HG02852 (cell line): ENCODE data around the gene HECTD3.
"Not testable (repeated sequence)": the region's sequence is repeated elsewhere in the genome, so short reads cannot be mapped to it uniquely, and the experiment has no call there.

ENCODE experiments used
- ATAC-seq: cut with Tn5 transposase; IDR thresholded peaks from one replicate; pipeline ENCODE4 v1.9.1; 2021; ENCODE audit warnings: mild to moderate bottlenecking, moderate library complexity; ENCODE audit not compliant: unreplicated experiment

The HECTD3 gene

GRCh38 chr1:44994309-44994898 is 16.7 kb downstream of the HECTD3 start:
- ATAC-seq: no peak

GRCh38 chr1:44988531-44989156 is 22.5 kb downstream of the HECTD3 start:
- no peak for ATAC-seq

GRCh38 chr1:44985747-44986359 is 25.3 kb downstream of the HECTD3 start:
- peak; percentile 5 for ATAC-seq

GRCh38 chr1:44977372-44977771 is 33.8 kb downstream of the HECTD3 start:
- not testable (repeated sequence) for ATAC-seq

- no peak for ATAC-seq
Observed at GRCh38 chr1:44976252-44976651, 34.9 kb downstream of the HECTD3 start.

GRCh38 chr1:44973645-44974044 is 37.5 kb downstream of the HECTD3 start:
- ATAC-seq: no peak

- ATAC-seq: no peak
Observed at GRCh38 chr1:44970317-44970716, 40.8 kb downstream of the HECTD3 start.

GRCh38 chr1:44964396-44964795 is 46.7 kb downstream of the HECTD3 start:
- ATAC-seq: no peak

- ATAC-seq: no peak
Observed at GRCh38 chr1:44962729-44963128, 48.4 kb downstream of the HECTD3 start.

GRCh38 chr1:44962022-44962421 is 49.1 kb downstream of the HECTD3 start:
- not testable (repeated sequence) for ATAC-seq

GRCh38 chr1:44957566-44957965 is 53.6 kb downstream of the HECTD3 start:
- not testable (repeated sequence) for ATAC-seq

- ATAC-seq: not testable (repeated sequence)
Observed at GRCh38 chr1:44956077-44956476, 55.0 kb downstream of the HECTD3 start.
